CD4-positive, CD25-positive, alpha-beta regulatory T cell (primary cell): ENCODE measurements around the gene CDHR1. TPM values are rescaled to one million over a fixed set of nuclear protein-coding genes. Genes with fewer than 3 reads are reported as not detected.
"Not testable (repeated sequence)": the region's sequence is repeated elsewhere in the genome, so short reads cannot be mapped to it uniquely, and the experiment has no call there.

Experiments used
- ATAC-seq, 2 donors: fragments of 150-1000 bp; cut with Tn5 transposase; one replicate each; pipeline ENCODE4 v1.10.0; 2021; ENCODE audit warnings: low read depth in 2 of 2, moderate number of reproducible peaks in 2 of 2, moderate library complexity in 1 of 2
- DNase-seq, 3 donors: peaks; one replicate each; pipeline versions ENCODE4 v3.0.0 to v3.0.0-alpha.2; 2012 to 2022; ENCODE audit warnings: mixed read lengths in 1 of 3
- H3K27ac ChIP-seq: one replicate; pipeline ENCODE4 v1.7.0; 2013; ENCODE audit warnings: mild to moderate bottlenecking, low read length; ENCODE audit not compliant: insufficient read depth, poor library complexity, severe bottlenecking
- H3K27me3 ChIP-seq: one replicate; pipeline ENCODE4 v1.7.0; 2013; ENCODE audit warnings: low read length; ENCODE audit not compliant: control insufficient read depth, insufficient read depth
- H3K36me3 ChIP-seq: one replicate; pipeline ENCODE4 v1.7.0; 2013; ENCODE audit warnings: mild to moderate bottlenecking, low read length, moderate library complexity; ENCODE audit not compliant: control insufficient read depth, insufficient read depth
- H3K4me1 ChIP-seq: 2 replicates; pipeline ENCODE4 v1.7.0; 2013; ENCODE audit warnings: mild to moderate bottlenecking, low read length; ENCODE audit not compliant: insufficient read depth, control insufficient read depth, poor library complexity, severe bottlenecking
- H3K4me3 ChIP-seq: one replicate; pipeline ENCODE4 v1.7.0; 2013; ENCODE audit warnings: low read depth, mild to moderate bottlenecking, low read length, moderate library complexity
- H3K9me3 ChIP-seq, 2 experiments: 1 replicate in 1 of 2; 2 replicates in 1 of 2; pipeline ENCODE4 v1.7.0; 2013; ENCODE audit warnings: low read length in 2 of 2, mild to moderate bottlenecking in 1 of 2, moderate library complexity in 1 of 2; ENCODE audit not compliant: control insufficient read depth in 2 of 2
- H3K27ac Mint-ChIP-seq, 3 donors: one replicate each; pipeline ENCODE4 v1.8.0; 2020 to 2022; ENCODE audit warnings: mild to moderate bottlenecking in 3 of 3, mixed read lengths in 3 of 3, moderate library complexity in 2 of 3
- H3K27me3 Mint-ChIP-seq: one replicate; pipeline ENCODE4 v1.8.0; 2022; ENCODE audit warnings: mild to moderate bottlenecking, mixed read lengths
- H3K36me3 Mint-ChIP-seq: one replicate; pipeline ENCODE4 v1.8.0; 2020; ENCODE audit warnings: mixed read lengths
- H3K4me1 Mint-ChIP-seq, 4 donors: one replicate each; pipeline ENCODE4 v1.8.0; 2020 to 2022; ENCODE audit warnings: mixed read lengths in 4 of 4, mild to moderate bottlenecking in 1 of 4
- H3K4me3 Mint-ChIP-seq, 4 donors: one replicate each; pipeline ENCODE4 v1.8.0; 2020 to 2022; ENCODE audit warnings: mild to moderate bottlenecking in 4 of 4, mixed read lengths in 4 of 4, moderate library complexity in 3 of 4
- H3K9me3 Mint-ChIP-seq, 7 donors: one replicate each; pipeline ENCODE4 v1.8.0; 2020 to 2022; ENCODE audit warnings: mixed read lengths in 7 of 7, mild to moderate bottlenecking in 3 of 7, moderate library complexity in 2 of 7
- polyA plus RNA-seq, 4 donors: library from polyadenylated mRNA; unstranded; fragments of 300-500 nt; fragmentation: Illumina TruSeq; gene quantifications; one replicate each; pipeline ENCODE4 v1.2.3, GENCODE V29; 2021
- total RNA-seq: library from RNA; stranded (reverse); gene quantifications from one replicate; pipeline ENCODE4 v1.2.3, GENCODE V29; 2022

Gene CDHR1
- total and polyA plus RNA-seq, 5 donors from 2014 or later, result 0.25 to 0.28 TPM; not detected in 3

DNA sequence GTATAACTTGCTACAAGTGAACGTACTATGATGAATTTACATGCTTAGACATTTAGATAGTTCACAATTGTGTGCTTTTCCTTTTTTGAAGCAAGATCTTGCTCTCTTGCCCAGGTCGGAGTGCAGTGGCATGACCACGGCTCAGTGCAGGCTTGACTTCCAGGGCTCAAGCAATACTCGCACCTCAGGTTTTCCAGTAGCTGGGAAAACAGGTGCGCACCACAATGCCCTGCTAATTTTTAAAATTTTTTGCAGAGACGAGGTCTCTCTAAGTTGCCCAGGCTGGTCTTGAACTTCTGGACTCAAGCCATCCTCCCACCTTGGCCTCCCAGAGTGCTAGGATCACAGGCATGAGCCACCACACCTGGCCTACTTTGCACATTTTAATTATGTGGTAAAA lies 18.9 kb upstream of the CDHR1 start:
- H3K27me3 ChIP-seq, result no peaks in the 10 kb centered on the region
- H3K9me3 ChIP-seq, result no peaks in the 10 kb centered on the region
- peaks cover 18% of the 10 kb centered on the region for H3K4me1 ChIP-seq
- Mint-ChIP-seq H3K27me3 (no peaks in the 10 kb centered on the region), H3K4me3 (no peak overlapping the region), H3K9me3 (peaks cover 0 to 2% (median 0%) of the 10 kb centered on the region in 7 donors), H3K4me1 (peaks cover 0 to 13% (median 4%) of the 10 kb centered on the region in 4 donors), H3K36me3 (no peaks in the 10 kb centered on the region), H3K27ac (peak overlapping the region in 1 of 3 donors; percentile 15)
- H3K36me3 ChIP-seq, result no peaks in the 10 kb centered on the region
- DNase-seq, result no peak
- H3K27ac ChIP-seq, result no peak overlapping the region
- ATAC-seq, result no peak
- H3K4me3 ChIP-seq, result no peak overlapping the region

- H3K9me3 ChIP-seq, result no peaks in the 10 kb centered on the region
- H3K4me3 ChIP-seq, result no peak overlapping the region
- H3K27me3 Mint-ChIP-seq, result no peaks in the 10 kb centered on the region
- H3K9me3 Mint-ChIP-seq, result peaks cover 0 to 2% (median 0%) of the 10 kb centered on the region in 7 donors
- H3K4me1 Mint-ChIP-seq, result peaks cover 0 to 13% (median 4%) of the 10 kb centered on the region in 4 donors
- DNase-seq (no peak), ATAC-seq (no peak)
- H3K36me3 Mint-ChIP-seq, result no peaks in the 10 kb centered on the region
- no peak overlapping the region for H3K27ac ChIP-seq
- H3K36me3 ChIP-seq, result no peaks in the 10 kb centered on the region
- peak overlapping the region in 1 of 4 donors; percentile 65 for H3K4me3 Mint-ChIP-seq
- no peaks in the 10 kb centered on the region for H3K27me3 ChIP-seq
- H3K27ac Mint-ChIP-seq, result peak overlapping the region in 2 of 3 donors; percentile 69 to 72
- peaks cover 18% of the 10 kb centered on the region for H3K4me1 ChIP-seq
Measured at GRCh38 chr10:84176351-84176750, 18.0 kb upstream of the CDHR1 start.

DNA sequence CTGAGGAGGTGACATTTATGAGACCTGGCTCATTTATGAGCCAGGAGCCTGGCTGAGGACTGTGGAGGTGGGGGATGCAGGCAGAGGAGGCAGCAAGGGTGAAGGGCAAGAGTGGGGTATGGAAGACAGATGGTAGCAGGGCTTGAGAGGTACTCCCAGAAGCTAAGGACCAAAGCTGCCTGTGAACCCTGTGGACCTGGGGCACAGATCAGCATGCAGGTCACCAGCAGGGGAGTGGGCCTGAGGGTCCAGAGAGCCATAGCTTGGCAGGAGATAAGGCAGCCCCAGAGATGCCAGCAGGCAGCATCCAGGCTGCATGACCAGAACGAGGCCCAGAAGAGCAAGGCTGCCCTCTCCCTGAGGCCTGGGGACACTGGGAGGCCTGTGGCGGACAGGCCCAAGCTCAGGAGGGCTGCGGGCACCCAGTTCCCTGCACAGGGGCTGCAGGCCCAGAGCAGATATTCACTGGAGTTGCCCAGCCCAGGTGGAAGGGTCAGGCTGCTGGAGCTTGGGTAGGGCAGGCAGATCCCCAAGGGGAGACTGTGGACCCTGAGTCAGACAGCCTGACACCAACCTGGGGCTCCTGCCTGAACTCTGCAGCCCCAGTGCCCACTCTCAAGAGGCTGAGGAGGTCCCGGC lies 17.4 kb upstream of the CDHR1 start:
- Histone ChIP-seq H3K4me3 (no peak overlapping the region), H3K27me3 (no peaks in the 10 kb centered on the region), H3K27ac (no peak overlapping the region), H3K9me3 (no peaks in the 10 kb centered on the region), H3K36me3 (no peaks in the 10 kb centered on the region), H3K4me1 (peaks cover 18% of the 10 kb centered on the region)
- H3K36me3 Mint-ChIP-seq, result no peaks in the 10 kb centered on the region
- peak overlapping the region in 1 of 4 donors; percentile 65 for H3K4me3 Mint-ChIP-seq
- ATAC-seq (no peak), DNase-seq (no peak)
- H3K27me3 Mint-ChIP-seq, result no peaks in the 10 kb centered on the region
- H3K27ac Mint-ChIP-seq, result peak overlapping the region; percentile 55 to 72 (median 69)
- peaks cover 0 to 13% (median 4%) of the 10 kb centered on the region in 4 donors for H3K4me1 Mint-ChIP-seq
- peaks cover 0 to 2% (median 0%) of the 10 kb centered on the region in 7 donors for H3K9me3 Mint-ChIP-seq

DNA sequence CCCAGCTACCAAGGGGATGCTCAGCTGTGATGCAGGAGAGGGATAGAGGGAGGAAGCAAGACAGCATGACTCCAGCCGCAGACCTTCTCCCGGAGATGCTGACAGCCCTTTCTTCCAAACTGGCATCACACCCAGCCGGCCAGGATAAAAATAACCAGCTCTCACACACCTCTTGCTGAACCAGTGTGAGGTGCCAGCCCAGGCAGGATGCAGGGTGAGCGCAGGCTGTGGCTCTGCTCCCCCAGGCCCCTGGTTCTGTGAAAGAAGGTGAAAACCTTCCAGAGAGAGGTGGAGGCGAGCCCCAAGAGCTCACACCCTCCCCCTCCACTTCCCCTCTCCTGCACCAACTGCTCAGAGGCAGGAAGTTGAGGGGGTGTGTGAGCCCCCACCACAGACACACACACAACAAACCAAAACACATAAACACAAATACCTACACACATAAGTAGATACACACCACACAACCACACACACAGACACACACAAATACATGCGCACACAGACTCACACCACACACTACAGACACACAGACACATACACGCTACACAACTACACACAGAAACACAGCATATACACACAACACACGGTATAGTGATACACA lies 16.7 kb upstream of the CDHR1 start:
- no peaks in the 10 kb centered on the region for H3K36me3 ChIP-seq
- H3K27me3 ChIP-seq, result no peaks in the 10 kb centered on the region
- ATAC-seq, result peak; percentile 81 to 88
- H3K9me3 ChIP-seq, result no peaks in the 10 kb centered on the region
- H3K36me3 Mint-ChIP-seq, result no peaks in the 10 kb centered on the region
- DNase-seq, result peak in 2 of 3 donors; percentile 53 to 85
- H3K27ac ChIP-seq, result no peak overlapping the region
- no peak overlapping the region for H3K4me3 ChIP-seq
- peaks cover 18% of the 10 kb centered on the region for H3K4me1 ChIP-seq
- H3K27ac Mint-ChIP-seq, result no peak overlapping the region
- H3K4me1 Mint-ChIP-seq, result peaks cover 0 to 13% (median 4%) of the 10 kb centered on the region in 4 donors
- no peak overlapping the region for H3K4me3 Mint-ChIP-seq
- H3K9me3 Mint-ChIP-seq, result peaks cover 0 to 2% (median 0%) of the 10 kb centered on the region in 7 donors
- no peaks in the 10 kb centered on the region for H3K27me3 Mint-ChIP-seq

DNA sequence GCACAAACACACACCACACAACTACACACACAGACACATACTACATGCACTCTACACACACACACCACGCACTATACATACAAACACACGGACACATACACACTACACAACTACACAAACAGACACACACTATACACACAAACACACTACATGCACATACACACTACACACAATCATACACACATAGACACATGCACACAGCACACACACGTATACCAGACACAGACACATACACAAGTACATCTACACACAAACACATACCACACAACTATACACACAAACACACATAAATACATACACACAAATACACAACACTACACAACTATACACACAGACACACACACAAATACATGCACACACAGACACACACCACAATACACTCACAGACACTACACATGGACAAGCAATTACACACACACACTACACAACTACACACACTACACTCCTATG lies 16.2 kb upstream of the CDHR1 start:
- no peak for ATAC-seq
- DNase-seq, result no peak
- H3K4me1 Mint-ChIP-seq, result peaks cover 0 to 13% (median 4%) of the 10 kb centered on the region in 4 donors
- H3K4me3 Mint-ChIP-seq, result no peak overlapping the region
- Histone ChIP-seq H3K27ac (no peak overlapping the region), H3K36me3 (no peaks in the 10 kb centered on the region), H3K27me3 (no peaks in the 10 kb centered on the region), H3K4me3 (no peak overlapping the region), H3K4me1 (peaks cover 18% of the 10 kb centered on the region), H3K9me3 (no peaks in the 10 kb centered on the region)
- no peak overlapping the region for H3K27ac Mint-ChIP-seq
- H3K27me3 Mint-ChIP-seq, result no peaks in the 10 kb centered on the region
- H3K36me3 Mint-ChIP-seq, result no peaks in the 10 kb centered on the region
- H3K9me3 Mint-ChIP-seq, result no peaks in the 10 kb centered on the region

- H3K36me3 Mint-ChIP-seq, result no peaks in the 10 kb centered on the region
- no peaks in the 10 kb centered on the region for H3K9me3 Mint-ChIP-seq
- Histone ChIP-seq H3K4me3 (no peak overlapping the region), H3K36me3 (no peaks in the 10 kb centered on the region), H3K27ac (no peak overlapping the region), H3K4me1 (peaks cover 18% of the 10 kb centered on the region), H3K9me3 (no peaks in the 10 kb centered on the region), H3K27me3 (no peaks in the 10 kb centered on the region)
- no peaks in the 10 kb centered on the region for H3K27me3 Mint-ChIP-seq
- ATAC-seq (peak in 1 of 2 donors; percentile 20), DNase-seq (peak in 1 of 3 donors; percentile 23)
- H3K4me3 Mint-ChIP-seq, result no peak overlapping the region
- no peak overlapping the region for H3K27ac Mint-ChIP-seq
- peaks cover 0 to 13% (median 4%) of the 10 kb centered on the region in 4 donors for H3K4me1 Mint-ChIP-seq
Measured at GRCh38 chr10:84179059-84179710, 15.2 kb upstream of the CDHR1 start.

GRCh38 chr10:84180386-84180785 lies 14.0 kb upstream of the CDHR1 start:
- not testable (repeated sequence) for H3K9me3 Mint-ChIP-seq, H3K27me3 ChIP-seq, ATAC-seq, H3K4me3 ChIP-seq, H3K36me3 ChIP-seq, H3K27me3 Mint-ChIP-seq, H3K9me3 ChIP-seq, DNase-seq, H3K27ac ChIP-seq, H3K27ac Mint-ChIP-seq, H3K36me3 Mint-ChIP-seq
- Mint-ChIP-seq H3K4me3 (peak overlapping the region in 1 of 4 donors; percentile 12), H3K4me1 (peaks cover 0 to 16% (median 4%) of the 10 kb centered on the region in 4 donors)
- H3K4me1 ChIP-seq, result peaks cover 18% of the 10 kb centered on the region
